ENCODE results near the gene GTPBP6.
"Not testable (repeated sequence)": the region's sequence is repeated elsewhere in the genome, so short reads cannot be mapped to it uniquely, and the experiment has no call there.

Gene GTPBP6

GRCh38 chrX:288561-288991, 30.0 kb downstream of the GTPBP6 start:
- H3K9me3 ChIP-seq: no peaks in the 10 kb centered on the region
- no peak overlapping the region for H3K4me3 ChIP-seq (ENCODE audit: low read depth in 1 of 2, low read length in 1 of 2)
- no peak overlapping the region for H3K27ac ChIP-seq
- H3K4me1 ChIP-seq (ENCODE audit: control insufficient read depth in 1 of 2, insufficient read depth in 1 of 2, low read depth in 1 of 2, low read length in 1 of 2): peaks cover 0 to 2% of the 10 kb centered on the region in 2 experiments
- no peaks in the 10 kb centered on the region for H3K27me3 ChIP-seq
- no peak for TF ChIP-seq CTCF (IDR thresholded peaks at IDR 0.05)
- peaks cover 54% of the 10 kb centered on the region for H3K36me3 ChIP-seq

- H3K27me3 ChIP-seq: no peaks in the 10 kb centered on the region
- TF ChIP-seq CTCF (IDR thresholded peaks at IDR 0.05): no peak
- H3K4me1 ChIP-seq (ENCODE audit: control insufficient read depth in 1 of 2, insufficient read depth in 1 of 2, low read depth in 1 of 2, low read length in 1 of 2): peaks cover 3 to 4% of the 10 kb centered on the region in 2 experiments
- H3K36me3 ChIP-seq: peaks cover 45% of the 10 kb centered on the region
- no peak overlapping the region for H3K4me3 ChIP-seq (ENCODE audit: low read depth in 1 of 2, low read length in 1 of 2)
- H3K9me3 ChIP-seq: no peaks in the 10 kb centered on the region
- H3K27ac ChIP-seq: no peak overlapping the region
These were observed 30.9 kb downstream of the GTPBP6 start for GRCh38 chrX:287670-288069.

- Histone ChIP-seq H3K4me1 (ENCODE audit: control insufficient read depth in 1 of 2, insufficient read depth in 1 of 2, low read depth in 1 of 2, low read length in 1 of 2) (peaks cover 4 to 6% of the 10 kb centered on the region in 2 experiments), H3K27me3 (no peaks in the 10 kb centered on the region), H3K4me3 (ENCODE audit: low read depth in 1 of 2, low read length in 1 of 2) (no peak overlapping the region), H3K27ac (no peak overlapping the region), H3K36me3 (peaks cover 23% of the 10 kb centered on the region), H3K9me3 (no peaks in the 10 kb centered on the region)
- TF ChIP-seq CTCF (IDR thresholded peaks at IDR 0.05): no peak
These were observed 33.4 kb downstream of the GTPBP6 start for GRCh38 chrX:285076-285677.

GRCh38 chrX:283115-283845, 35.3 kb downstream of the GTPBP6 start:
- Histone ChIP-seq H3K4me3 (ENCODE audit: low read depth in 1 of 2, low read length in 1 of 2) (peak overlapping the region; percentile 65 to 66), H3K27me3 (no peaks in the 10 kb centered on the region), H3K27ac (peak overlapping the region; percentile 27), H3K9me3 (no peaks in the 10 kb centered on the region), H3K4me1 (ENCODE audit: control insufficient read depth in 1 of 2, insufficient read depth in 1 of 2, low read depth in 1 of 2, low read length in 1 of 2) (peaks cover 4 to 6% of the 10 kb centered on the region in 2 experiments), H3K36me3 (peaks cover 4% of the 10 kb centered on the region)
- no peak for TF ChIP-seq CTCF (IDR thresholded peaks at IDR 0.05)

GRCh38 chrX:282000-282681, 36.5 kb downstream of the GTPBP6 start:
- H3K27ac ChIP-seq: not testable (repeated sequence)

More at GRCh38 chrX:282000-282681, 36.5 kb downstream of the GTPBP6 start:
- H3K27me3 ChIP-seq; H3K4me3 ChIP-seq (ENCODE audit: low read depth in 1 of 2, low read length in 1 of 2); H3K36me3 ChIP-seq; H3K4me1 ChIP-seq (ENCODE audit: control insufficient read depth in 1 of 2, insufficient read depth in 1 of 2, low read depth in 1 of 2, low read length in 1 of 2); H3K9me3 ChIP-seq: not testable (repeated sequence)

Data from neutrophil (primary cell).